Endothelial cell of umbilical vein (primary cell): Measurements from ENCODE around the gene HDAC4. TPM values are rescaled to one million over a fixed set of nuclear protein-coding genes. Genes with fewer than 3 reads are reported as not detected.

Experiments used
- BruUV-seq: library from RNA; stranded (reverse); fragments of 400-500 nt; replicated peaks from 2 replicates; lab custom pipeline; 2021; lab: Mats Ljungman, UMichigan
- CTCF ChIA-PET: fragments of 300-600, 350-600 bp; sonication (Branson Sonifier 250); formaldehyde crosslinking; loops from one replicate; lab custom pipeline; 2021; ENCODE audit warnings: antibody characterized with exemption, inconsistent platforms; lab: Charles Lee
- POLR2A ChIA-PET: fragments of 300-600, 350-600 bp; sonication (Branson Sonifier 250); formaldehyde crosslinking; loops from one replicate; lab custom pipeline; 2021; ENCODE audit warnings: antibody characterized with exemption, inconsistent platforms; lab: Charles Lee
- DNase-seq: peaks from one replicate; pipeline ENCODE4 v3.0.0-alpha.2; 2011; ENCODE audit warnings: low read depth, low spot score
- FAIRE-seq: peaks from 2 replicates; lab custom pipeline; 2011; peaks lifted over from hg19 to GRCh38; lab: Jason Lieb, UNC
- H2AFZ ChIP-seq: 2 replicates; pipeline ENCODE4 v1.6.0; 2012; ENCODE audit warnings: low read depth, low read length, control low read depth, inconsistent platforms
- H3K27ac ChIP-seq: 2 replicates; pipeline ENCODE4 v1.5.1; 2011; ENCODE audit warnings: low read depth, mild to moderate bottlenecking, control low read depth, low read length, moderate library complexity; ENCODE audit not compliant: insufficient read depth
- H3K27me3 ChIP-seq, 2 experiments: 2 replicates each; pipeline versions ENCODE4 v1.6.0 to v1.6.1; 2011; ENCODE audit warnings: low read length in 2 of 2, mixed read lengths in 1 of 2; ENCODE audit not compliant: control insufficient read depth in 2 of 2, insufficient read depth in 2 of 2
- H3K36me3 ChIP-seq, 2 experiments: 2 replicates in 1 of 2; 3 replicates in 1 of 2; pipeline ENCODE4 v1.5.1; 2011; ENCODE audit warnings: low read length in 2 of 2, mild to moderate bottlenecking in 1 of 2, moderate library complexity in 1 of 2; ENCODE audit not compliant: control insufficient read depth in 2 of 2, insufficient read depth in 2 of 2; ENCODE audit errors: extremely low read depth in 1 of 2
- H3K4me1 ChIP-seq: 3 replicates; pipeline ENCODE4 v1.5.1; 2011; ENCODE audit warnings: mild to moderate bottlenecking, low read length; ENCODE audit not compliant: control insufficient read depth, insufficient read depth; ENCODE audit errors: extremely low read depth
- H3K4me2 ChIP-seq: 2 replicates; pipeline ENCODE4 v1.6.1; 2011; ENCODE audit warnings: low read length, control low read depth, mixed read lengths; ENCODE audit not compliant: insufficient read depth
- H3K4me3 ChIP-seq, 3 experiments: fragments of 200-600 bp in 1 of 3; sonication (generic), shearing (Covaris generic) in 1 of 3; replicated peaks in 1 of 3; 2 replicates each; pipeline ENCODE4 v1.5.1; 2011 to 2016; ENCODE audit warnings: control low read depth in 3 of 3, low read length in 3 of 3, mild to moderate bottlenecking in 2 of 3, inconsistent platforms in 1 of 3, low read depth in 1 of 3, moderate library complexity in 1 of 3; ENCODE audit not compliant: insufficient read depth in 1 of 3
- H3K79me2 ChIP-seq: 2 replicates; pipeline ENCODE4 v1.6.0; 2012; ENCODE audit warnings: low read length, inconsistent platforms; ENCODE audit not compliant: control insufficient read depth, insufficient read depth
- H3K9ac ChIP-seq: replicated peaks from 2 replicates; pipeline ENCODE3; 2011; ENCODE audit warnings: low read length, control low read depth; ENCODE audit not compliant: insufficient read depth; ENCODE audit errors: extremely low read depth
- H3K9me1 ChIP-seq: replicated peaks from 3 replicates; pipeline ENCODE4 v1.6.0; 2011; ENCODE audit warnings: mild to moderate bottlenecking, low read length; ENCODE audit not compliant: control insufficient read depth, insufficient read depth; ENCODE audit errors: extremely low read depth
- H3K9me3 ChIP-seq: replicated peaks from 2 replicates; pipeline ENCODE4 v1.5.1; 2012; ENCODE audit warnings: low read length, inconsistent platforms; ENCODE audit not compliant: control insufficient read depth, insufficient read depth
- H4K20me1 ChIP-seq: replicated peaks from 2 replicates; pipeline ENCODE3; 2011; ENCODE audit warnings: mild to moderate bottlenecking, low read length; ENCODE audit not compliant: control insufficient read depth, insufficient read depth; ENCODE audit errors: extremely low read depth
- EZH2 ChIP-seq: IDR thresholded peaks from 2 replicates; pipeline ENCODE4 v1.6.1; 2012; ENCODE audit warnings: borderline replicate concordance, low read depth, mild to moderate bottlenecking, moderate library complexity, low read length, inconsistent platforms; ENCODE audit not compliant: severe bottlenecking
- FOS ChIP-seq: IDR thresholded peaks from 2 replicates; pipeline ENCODE4 v1.6.1; 2011; ENCODE audit warnings: mild to moderate bottlenecking, low read length, moderate library complexity, borderline replicate concordance; ENCODE audit not compliant: insufficient read depth
- GATA2 ChIP-seq: IDR thresholded peaks from 2 replicates; pipeline ENCODE4 v1.7.0; 2011; ENCODE audit warnings: low read depth, mild to moderate bottlenecking, moderate library complexity, mixed read lengths, low read length; ENCODE audit not compliant: insufficient read length, insufficient read depth
- JUN ChIP-seq: IDR thresholded peaks from 2 replicates; pipeline ENCODE4 v1.6.1; 2011; ENCODE audit warnings: borderline replicate concordance, low read depth; ENCODE audit not compliant: insufficient read length, insufficient read depth
- MYC ChIP-seq: IDR thresholded peaks from one replicate; pipeline ENCODE4 v1.6.1; 2011; ENCODE audit warnings: mild to moderate bottlenecking, low read depth, low read length
- POLR2A ChIP-seq: IDR thresholded peaks from 2 replicates; pipeline ENCODE4 v1.6.1; 2012; ENCODE audit warnings: low read depth, mild to moderate bottlenecking, control low read depth, low read length
- POLR2AphosphoS5 ChIP-seq: IDR thresholded peaks from 2 replicates; pipeline ENCODE4 v1.6.1; 2012; ENCODE audit warnings: low read depth, mild to moderate bottlenecking, control low read depth, low read length, moderate library complexity; ENCODE audit not compliant: insufficient read depth
- dilution Hi-C: fragments of 300-500 bp; cut with MboI; formaldehyde crosslinking; loops from one replicate; pipeline ENCODE4 v1.15.0; 2019; ENCODE audit warnings: low sequenced_read_pairs; ENCODE audit not compliant: extremely low pct_ligation_motif_present
- intact Hi-C: fragments of 100-400 bp; cut with micrococcal nuclease; formaldehyde crosslinking; loops from one replicate; pipeline ENCODE4 v1.10.0; 2022
- polyA plus RNA-seq, 4 experiments: library from polyadenylated mRNA; depleted of rRNA in 3 of 4; stranded (reverse) in 3 of 4; unstranded in 1 of 4; fragments of >200 nt; gene quantifications; 2 replicates each; pipeline versions ENCODE4 v1.2.1 to v1.2.3, GENCODE V29; 2011 to 2012; ENCODE audit warnings: missing spikeins in 1 of 4
- total RNA-seq: library from RNA; stranded (reverse); gene quantifications from 2 replicates; pipeline ENCODE4 v1.2.3, GENCODE V29; 2021
- TF ChIP-seq, protein P1 (sequence below), 2 donors: IDR thresholded peaks; 1 replicate in 1 of 2; 2 replicates in 1 of 2; pipeline ENCODE4 v1.5.1; 2011; ENCODE audit warnings: low read length in 2 of 2, mild to moderate bottlenecking in 2 of 2, moderate library complexity in 2 of 2, control low read depth in 1 of 2, inconsistent platforms in 1 of 2, low read depth in 1 of 2; ENCODE audit not compliant: insufficient read depth in 1 of 2; ENCODE audit errors: extremely low read depth in 1 of 2
- TF ChIP-seq, protein P2 (sequence below): IDR thresholded peaks from 2 replicates; pipeline ENCODE4 v1.6.1; 2011; ENCODE audit not compliant: insufficient read depth, insufficient read length

The HDAC4 gene
- total and polyA plus RNA-seq, 2 donors (not counting 3 experiments of a cell fraction or from before 2014, with no cell fraction given), result 13.4 to 33.0 TPM

DNA sequence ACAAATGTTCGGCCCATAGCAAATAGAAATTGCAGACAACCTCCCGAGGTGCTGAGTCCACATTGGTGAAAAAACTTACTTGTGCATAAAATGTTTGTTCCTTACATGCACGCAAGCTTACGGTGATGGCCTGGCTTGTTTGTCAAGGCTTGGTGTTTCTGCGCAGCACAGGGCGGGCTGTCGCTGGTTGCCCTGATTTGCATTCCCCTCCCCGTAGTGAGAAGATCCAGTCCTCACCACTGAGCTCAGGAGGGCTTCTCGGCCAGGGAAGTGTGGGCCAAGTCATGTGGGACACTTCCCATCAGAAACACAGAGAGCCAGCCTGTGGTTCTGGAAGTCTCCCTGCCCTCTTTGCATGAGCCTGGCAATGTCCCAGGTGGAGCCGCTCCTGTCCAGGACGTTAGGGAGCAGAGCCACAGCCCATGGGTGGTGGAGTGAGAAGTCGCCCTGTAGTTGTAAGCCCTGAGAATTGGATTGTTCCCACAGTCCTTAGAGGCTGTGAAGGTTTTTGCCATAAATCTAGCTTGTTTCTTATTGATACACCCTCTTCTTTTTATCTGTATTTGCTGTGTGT is 400.2 kb downstream of the HDAC4 start:
- Histone ChIP-seq H3K4me2 (no peak overlapping the region), H3K9ac (no peak overlapping the region), H4K20me1 (no peaks in the 10 kb centered on the region), H3K4me3 (no peak overlapping the region), H3K36me3 (no peaks in the 10 kb centered on the region), H2AFZ (no peak overlapping the region), H3K27ac (no peak overlapping the region), H3K4me1 (no peaks in the 10 kb centered on the region), H3K27me3 (no peaks in the 10 kb centered on the region), H3K79me2 (no peaks in the 10 kb centered on the region), H3K9me1 (no peaks in the 10 kb centered on the region), H3K9me3 (no peaks in the 10 kb centered on the region)
- CTCF ChIA-PET, result no interaction called here
- intact Hi-C loops, result no loop called here
- TF ChIP-seq, protein P1, sequence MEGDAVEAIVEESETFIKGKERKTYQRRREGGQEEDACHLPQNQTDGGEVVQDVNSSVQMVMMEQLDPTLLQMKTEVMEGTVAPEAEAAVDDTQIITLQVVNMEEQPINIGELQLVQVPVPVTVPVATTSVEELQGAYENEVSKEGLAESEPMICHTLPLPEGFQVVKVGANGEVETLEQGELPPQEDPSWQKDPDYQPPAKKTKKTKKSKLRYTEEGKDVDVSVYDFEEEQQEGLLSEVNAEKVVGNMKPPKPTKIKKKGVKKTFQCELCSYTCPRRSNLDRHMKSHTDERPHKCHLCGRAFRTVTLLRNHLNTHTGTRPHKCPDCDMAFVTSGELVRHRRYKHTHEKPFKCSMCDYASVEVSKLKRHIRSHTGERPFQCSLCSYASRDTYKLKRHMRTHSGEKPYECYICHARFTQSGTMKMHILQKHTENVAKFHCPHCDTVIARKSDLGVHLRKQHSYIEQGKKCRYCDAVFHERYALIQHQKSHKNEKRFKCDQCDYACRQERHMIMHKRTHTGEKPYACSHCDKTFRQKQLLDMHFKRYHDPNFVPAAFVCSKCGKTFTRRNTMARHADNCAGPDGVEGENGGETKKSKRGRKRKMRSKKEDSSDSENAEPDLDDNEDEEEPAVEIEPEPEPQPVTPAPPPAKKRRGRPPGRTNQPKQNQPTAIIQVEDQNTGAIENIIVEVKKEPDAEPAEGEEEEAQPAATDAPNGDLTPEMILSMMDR (IDR thresholded peaks at IDR 0.05; ENCODE audit: extremely low read depth in 1 of 2, insufficient read depth in 1 of 2, low read depth in 1 of 2, low read length in 2 of 2), result no peak
- TF ChIP-seq POLR2AphosphoS5 (no peak), MYC (no peak), GATA2 (no peak), POLR2A (no peak), EZH2 (no peak), FOS (no peak), JUN (no peak)
- TF ChIP-seq, protein P2, sequence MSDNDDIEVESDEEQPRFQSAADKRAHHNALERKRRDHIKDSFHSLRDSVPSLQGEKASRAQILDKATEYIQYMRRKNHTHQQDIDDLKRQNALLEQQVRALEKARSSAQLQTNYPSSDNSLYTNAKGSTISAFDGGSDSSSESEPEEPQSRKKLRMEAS, result no peak
- no TSS peak for BruUV-seq
- POLR2A ChIA-PET, result no interaction called here
- DNase-seq (no peak), FAIRE-seq (no peak)
- dilution Hi-C loops, result no loop called here
